Esophagus squamous epithelium (tissue), 5 donors: ENCODE data around the gene CCDC92. TPM values are rescaled to one million over a fixed set of nuclear protein-coding genes. Genes with fewer than 3 reads are reported as not detected.

Experiments used
- DNase-seq: peaks from one replicate; lab custom pipeline; 2025; lab: John Stamatoyannopoulos, UW
- H3K27ac ChIP-seq, 4 donors: fragments of 200-600 bp; sonication (generic); one replicate each; pipeline ENCODE4 v1.5.1; 2016 to 2019; ENCODE audit warnings: mild to moderate bottlenecking in 1 of 4
- H3K27me3 ChIP-seq, 4 donors: fragments of 200-600 bp; sonication (generic); 1 replicate in 3 of 4; 2 replicates in 1 of 4; pipeline versions ENCODE4 v1.5.1 to v1.6.0; 2017 to 2021; ENCODE audit warnings: antibody characterized with exemption in 1 of 4
- H3K36me3 ChIP-seq, 3 donors: fragments of 200-600 bp; sonication (generic); one replicate each; pipeline ENCODE4 v1.5.1; 2016 to 2019
- H3K4me1 ChIP-seq, 3 donors: fragments of 200-600 bp; sonication (generic); one replicate each; pipeline ENCODE4 v1.5.1; 2017 to 2019
- H3K4me3 ChIP-seq, 4 donors: fragments of 200-600 bp; sonication (generic); 1 replicate in 3 of 4; 2 replicates in 1 of 4; pipeline ENCODE4 v1.5.1; 2016 to 2019; ENCODE audit warnings: mild to moderate bottlenecking in 2 of 4, moderate library complexity in 1 of 4
- H3K9me3 ChIP-seq, 3 donors: fragments of 200-600 bp; sonication (generic); one replicate each; pipeline ENCODE4 v1.5.1; 2016 to 2019
- CTCF ChIP-seq, 6 experiments: fragments of 450-650 bp in 4 of 6; fragments of 200-600 bp in 2 of 6; sonication (generic) in 2 of 6; IDR thresholded peaks; one replicate each; pipeline ENCODE4 v1.5.1; 2016 to 2019; ENCODE audit warnings: antibody characterized with exemption in 6 of 6, mild to moderate bottlenecking in 4 of 6, moderate library complexity in 4 of 6
- POLR2A ChIP-seq, 4 donors: fragments of 450-650 bp; IDR thresholded peaks; one replicate each; pipeline ENCODE4 v1.6.1; 2017; ENCODE audit warnings: antibody characterized with exemption in 4 of 4, mild to moderate bottlenecking in 4 of 4, moderate library complexity in 3 of 4
- WGBS, 2 donors: methylation state at CpG; one replicate each; pipeline ENCODE4 v1.1.5; 2018; 5-methylcytosine and 5-hydroxymethylcytosine counted together
- intact Hi-C: fragments of 100-400 bp; cut with DNase I; formaldehyde crosslinking; loops from one replicate; pipeline ENCODE4 v1.15.0; 2022
- total RNA-seq, 4 donors: library from RNA; depleted of rRNA; stranded (reverse); fragments of >200 nt; gene quantifications; one replicate each; pipeline ENCODE4 v1.1.0, GENCODE V29; 2016
- donor health status: DM: yes; HTN: yes; CAD: no.

CCDC92 gene
- total RNA-seq, 4 donors from 2014 or later: 7.2 to 16.2 (median 11.4) TPM

DNA sequence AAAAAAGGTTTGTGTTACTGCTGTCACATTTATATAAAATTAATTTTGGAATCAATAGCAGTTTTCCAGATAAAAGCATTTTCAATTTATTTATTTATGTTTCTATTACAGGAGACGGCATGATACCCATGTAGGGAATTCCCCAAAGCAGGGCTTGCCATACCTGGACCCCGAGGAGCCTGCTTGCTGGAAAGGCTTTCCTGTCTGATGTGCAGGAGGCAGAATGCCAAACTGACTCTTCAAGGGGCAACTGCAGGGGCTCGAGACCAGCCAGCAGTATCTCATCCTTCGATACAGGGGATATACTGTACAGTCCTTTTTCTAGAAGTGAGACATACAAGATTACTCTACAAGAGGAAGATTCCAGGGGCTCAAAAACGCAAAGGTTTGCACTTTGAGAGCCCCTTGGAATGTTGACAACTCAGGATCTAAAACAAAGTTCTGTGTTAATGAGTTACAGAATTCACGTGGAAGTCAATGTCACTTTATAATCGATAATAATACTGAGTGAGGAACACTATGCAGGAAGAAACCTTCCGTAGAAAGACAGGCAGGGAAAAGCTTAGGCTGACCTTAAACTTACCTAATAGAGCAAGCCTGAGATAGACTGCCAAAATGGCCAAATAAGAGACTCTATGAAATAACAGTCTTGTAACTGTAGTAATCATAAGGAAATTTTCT, 38.9 kb upstream of the CCDC92 start:
- H3K36me3 ChIP-seq: peaks cover 0 to 63% (median 9%) of the 10 kb centered on the region in 3 donors
- intact Hi-C loops: no loop called here
- WGBS, 2 donors: 77 to 88% methylated on average over 8 of the region's 8 CpGs

DNA sequence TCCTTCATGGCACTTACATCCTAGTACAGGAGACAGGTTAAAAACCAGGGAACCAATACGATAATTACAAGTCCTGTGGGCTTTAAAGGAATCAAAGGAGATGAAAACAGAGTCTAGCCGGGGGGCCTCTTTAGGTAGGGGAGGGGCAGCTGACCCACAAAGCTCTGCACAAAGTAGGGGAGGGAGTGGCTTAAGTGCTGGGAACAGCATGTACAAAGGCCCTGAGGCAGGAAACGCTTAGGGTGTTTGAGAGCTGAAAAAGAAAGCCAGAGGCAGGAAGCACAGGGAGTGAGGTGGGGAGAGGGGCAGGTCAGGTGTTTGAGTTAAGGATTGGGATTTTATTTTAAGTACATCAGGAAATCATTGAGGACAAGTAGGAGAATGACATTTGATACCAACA, 38.1 kb upstream of the CCDC92 start:
- Histone ChIP-seq H3K4me1 (peaks cover 0 to 24% (median 0%) of the 10 kb centered on the region in 3 donors), H3K27me3 (no peaks in the 10 kb centered on the region), H3K27ac (no peak overlapping the region), H3K4me3 (no peak overlapping the region), H3K9me3 (no peaks in the 10 kb centered on the region), H3K36me3 (peaks cover 0 to 71% (median 9%) of the 10 kb centered on the region in 3 donors)
- TF ChIP-seq CTCF (IDR thresholded peaks at IDR 0.05): no peak
- no peak for TF ChIP-seq POLR2A (IDR thresholded peaks at IDR 0.05)
- WGBS, 2 donors: 68 to 80% methylated on average over 2 to 3 of the region's 3 CpGs
- DNase-seq: no peak
- intact Hi-C loops: no loop called here

More for the DNA sequence above, 38.9 kb upstream of the CCDC92 start:
- no peak overlapping the region for H3K4me3 ChIP-seq
- peaks cover 0 to 20% (median 0%) of the 10 kb centered on the region in 3 donors for H3K4me1 ChIP-seq
- no peak for DNase-seq
- TF ChIP-seq CTCF (IDR thresholded peaks at IDR 0.05) (no peak), POLR2A (IDR thresholded peaks at IDR 0.05) (no peak)
- H3K9me3 ChIP-seq: no peaks in the 10 kb centered on the region
- H3K27me3 ChIP-seq: no peaks in the 10 kb centered on the region
- H3K27ac ChIP-seq: no peak overlapping the region

DNA sequence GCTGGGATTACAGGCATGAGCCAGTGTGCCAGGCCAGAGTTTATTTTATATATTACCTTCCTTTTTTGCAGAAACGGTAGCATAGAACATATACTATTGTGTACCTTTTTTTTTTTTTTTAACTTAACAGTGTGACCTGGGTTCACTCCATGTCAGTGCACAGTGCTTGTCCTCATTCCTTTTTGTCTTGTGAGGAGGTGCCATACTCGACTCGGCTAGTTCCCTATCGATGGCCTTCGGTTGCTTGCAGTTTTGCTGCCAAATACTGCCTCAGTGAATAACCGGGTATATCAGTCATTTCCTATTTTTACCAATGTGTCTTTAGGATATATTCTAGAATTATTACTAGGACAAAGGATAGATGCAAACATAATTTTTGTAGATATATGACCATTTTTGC, 37.1 kb upstream of the CCDC92 start:
- no peaks in the 10 kb centered on the region for H3K27me3 ChIP-seq

GRCh38 chr12:124008595-124008994, 36.0 kb upstream of the CCDC92 start:
- intact Hi-C loops: no loop called here
- Histone ChIP-seq H3K9me3 (no peaks in the 10 kb centered on the region), H3K27me3 (no peaks in the 10 kb centered on the region), H3K36me3 (peaks cover 0 to 84% (median 9%) of the 10 kb centered on the region in 3 donors), H3K27ac (no peak overlapping the region), H3K4me1 (peaks cover 0 to 30% (median 4%) of the 10 kb centered on the region in 3 donors), H3K4me3 (no peak overlapping the region)
- no peak for TF ChIP-seq POLR2A (IDR thresholded peaks at IDR 0.05)
- WGBS, 2 donors: 77 to 92% methylated on average over 3 of the region's 3 CpGs
- no peak for DNase-seq

More for the DNA sequence above, 37.1 kb upstream of the CCDC92 start:
- Histone ChIP-seq H3K4me1 (peaks cover 0 to 24% (median 0%) of the 10 kb centered on the region in 3 donors), H3K4me3 (no peak overlapping the region), H3K27ac (no peak overlapping the region), H3K9me3 (no peaks in the 10 kb centered on the region), H3K36me3 (peaks cover 0 to 80% (median 9%) of the 10 kb centered on the region in 3 donors)
- no peak for TF ChIP-seq POLR2A (IDR thresholded peaks at IDR 0.05)
- no peak for TF ChIP-seq CTCF (IDR thresholded peaks at IDR 0.05)
- intact Hi-C loops: no loop called here
- DNase-seq: no peak
- 90 to 93% methylated on average over 6 of the region's 6 CpGs for WGBS, 2 donors

GRCh38 chr12:124007826-124008570, 35.4 kb upstream of the CCDC92 start:
- WGBS, 2 donors: 57 to 62% methylated on average over 9 of the region's 9 CpGs
- DNase-seq: no peak
- Histone ChIP-seq H3K27me3 (no peaks in the 10 kb centered on the region), H3K27ac (no peak overlapping the region), H3K9me3 (no peaks in the 10 kb centered on the region), H3K36me3 (peaks cover 0 to 82% (median 9%) of the 10 kb centered on the region in 3 donors), H3K4me3 (no peak overlapping the region), H3K4me1 (peaks cover 0 to 36% (median 5%) of the 10 kb centered on the region in 3 donors)
- TF ChIP-seq POLR2A (IDR thresholded peaks at IDR 0.05) (no peak), CTCF (IDR thresholded peaks at IDR 0.05) (no peak)
- intact Hi-C loops: no loop called here
